B cell (primary cell): ENCODE results near the gene TLE2. TPM values are rescaled to one million over a fixed set of nuclear protein-coding genes. Genes with fewer than 3 reads are reported as not detected.
A peak's percentile ranks its signal among the peaks of the same experiment; 100 is the strongest.

Source experiments
- ATAC-seq: fragments of 200-7000 bp; cut with Tn5 transposase; one replicate; pipeline ENCODE4 v1.10.0; 2021; ENCODE audit warnings: low read depth, mild to moderate bottlenecking, moderate number of reproducible peaks, moderate library complexity
- CTCF ChIA-PET: fragments of 350-600 bp; sonication (Branson Sonifier 250); formaldehyde crosslinking; loops from one replicate; lab custom pipeline; 2021; ENCODE audit warnings: antibody characterized with exemption, inconsistent platforms; lab: Charles Lee
- POLR2A ChIA-PET: fragments of 350-600 bp; sonication (Branson Sonifier 250); formaldehyde crosslinking; loops from one replicate; lab custom pipeline; 2021; ENCODE audit warnings: antibody characterized with exemption; lab: Charles Lee
- DNase-seq: peaks from one replicate; pipeline ENCODE4 v3.0.0; 2013
- H2AFZ ChIP-seq: 2 replicates; pipeline ENCODE4 v1.6.1; 2012; ENCODE audit warnings: mild to moderate bottlenecking, low read depth, low read length; ENCODE audit not compliant: insufficient read depth, poor library complexity, severe bottlenecking
- H3K27ac ChIP-seq, 2 donors: 1 replicate in 1 of 2; 2 replicates in 1 of 2; pipeline ENCODE4 v1.5.1; 2012 to 2013; ENCODE audit warnings: low read length in 2 of 2, mild to moderate bottlenecking in 2 of 2, moderate library complexity in 1 of 2
- H3K27me3 ChIP-seq, 4 experiments: fragments of 200-600 bp in 1 of 4; sonication (generic) in 1 of 4; replicated peaks in 1 of 4; 1 replicate in 2 of 4; 2 replicates in 2 of 4; pipeline versions ENCODE4 v1.6.1 to v1.7.0; 2013 to 2016; ENCODE audit warnings: low read length in 3 of 4, mild to moderate bottlenecking in 2 of 4, mixed read lengths in 1 of 4, moderate library complexity in 1 of 4; ENCODE audit not compliant: insufficient read depth in 4 of 4, control insufficient read depth in 3 of 4; ENCODE audit errors: control extremely low read depth in 1 of 4
- H3K36me3 ChIP-seq, 2 experiments: replicated peaks in 1 of 2; 1 replicate in 1 of 2; 2 replicates in 1 of 2; pipeline versions ENCODE4 v1.6.1 to v1.7.1; 2013; ENCODE audit warnings: low read length in 1 of 2; ENCODE audit not compliant: insufficient read depth in 2 of 2, control insufficient read depth in 1 of 2; ENCODE audit errors: control extremely low read depth in 1 of 2, extremely low read depth in 1 of 2
- H3K4me1 ChIP-seq, 2 donors: fragments of 200-600 bp in 1 of 2; sonication (generic) in 1 of 2; 1 replicate in 1 of 2; 2 replicates in 1 of 2; pipeline versions ENCODE4 v1.5.1 to v1.6.1; 2013 to 2017; ENCODE audit warnings: low read length in 2 of 2; ENCODE audit not compliant: control insufficient read depth in 2 of 2, insufficient read depth in 2 of 2
- H3K4me2 ChIP-seq: replicated peaks from 2 replicates; pipeline ENCODE3; 2012; ENCODE audit warnings: mild to moderate bottlenecking, low read depth, low read length; ENCODE audit not compliant: poor library complexity, severe bottlenecking
- H3K4me3 ChIP-seq, 5 experiments: fragments of 200-600 bp in 1 of 5; sonication (generic) in 1 of 5; 1 replicate in 3 of 5; 2 replicates in 2 of 5; pipeline versions ENCODE4 v1.5.1 to v1.7.0; 2011 to 2016; ENCODE audit warnings: low read length in 4 of 5, mild to moderate bottlenecking in 4 of 5, low read depth in 2 of 5, control low read depth in 1 of 5, moderate library complexity in 1 of 5; ENCODE audit not compliant: insufficient read depth in 1 of 5; ENCODE audit errors: control extremely low read depth in 1 of 5, extremely low read depth in 1 of 5
- H3K79me2 ChIP-seq: fragments of 200-600 bp; sonication (generic); one replicate; pipeline ENCODE4 v1.6.0; 2016; ENCODE audit warnings: low read length; ENCODE audit not compliant: control insufficient read depth, insufficient read depth
- H3K9ac ChIP-seq: fragments of 200-600 bp; sonication (generic); 2 replicates; pipeline ENCODE4 v1.6.1; 2017; ENCODE audit warnings: mild to moderate bottlenecking, low read length, moderate library complexity
- H3K9me3 ChIP-seq, 3 donors: one replicate each; pipeline versions ENCODE4 v1.6.1 to v1.7.1; 2013; ENCODE audit warnings: low read length in 2 of 3; ENCODE audit not compliant: control insufficient read depth in 2 of 3, insufficient read depth in 1 of 3; ENCODE audit errors: control extremely low read depth in 1 of 3
- H4K20me1 ChIP-seq: 2 replicates; pipeline ENCODE4 v1.6.0; 2012; ENCODE audit warnings: mild to moderate bottlenecking, low read length; ENCODE audit not compliant: insufficient read depth, control insufficient read depth, poor library complexity, severe bottlenecking
- H3K27ac Mint-ChIP-seq: one replicate; pipeline ENCODE4 v1.8.0; 2021; ENCODE audit warnings: mixed read lengths
- H3K27me3 Mint-ChIP-seq: one replicate; pipeline ENCODE4 v1.8.0; 2021; ENCODE audit warnings: mixed read lengths
- H3K4me1 Mint-ChIP-seq: one replicate; pipeline ENCODE4 v1.8.0; 2021; ENCODE audit warnings: mixed read lengths
- H3K4me3 Mint-ChIP-seq: one replicate; pipeline ENCODE4 v1.8.0; 2021; ENCODE audit warnings: mixed read lengths
- H3K9me3 Mint-ChIP-seq: one replicate; pipeline ENCODE4 v1.8.0; 2022; ENCODE audit warnings: mixed read lengths; ENCODE audit not compliant: insufficient read depth
- CTCF ChIP-seq: fragments of 200-600 bp; IDR thresholded peaks from one replicate; pipeline ENCODE4 v1.8.0; 2022; ENCODE audit warnings: antibody characterized with exemption, mild to moderate bottlenecking
- EZH2 ChIP-seq: IDR thresholded peaks from 2 replicates; pipeline ENCODE4 v1.6.1; 2012; ENCODE audit warnings: borderline replicate concordance, low read depth, mild to moderate bottlenecking, moderate library complexity, low read length; ENCODE audit not compliant: insufficient read depth, poor library complexity, severe bottlenecking
- WGBS: methylation state at CpG from one replicate; pipeline ENCODE4 v1.1.5; 2013; ENCODE audit warnings: missing lambda C conversion rate; ENCODE audit not compliant: insufficient coverage; 5-methylcytosine and 5-hydroxymethylcytosine counted together
- intact Hi-C: fragments of 100-400 bp; cut with micrococcal nuclease; formaldehyde crosslinking; loops from one replicate; pipeline ENCODE4 v1.10.0; 2022
- polyA plus RNA-seq: library from polyadenylated mRNA; depleted of rRNA; stranded (reverse); fragments of >200 nt; gene quantifications from 2 replicates; pipeline ENCODE4 v1.2.3, GENCODE V29; 2012
- total RNA-seq, 2 donors: library from RNA; stranded (reverse); fragments of 120-200 nt in 1 of 2; gene quantifications; 1 replicate in 1 of 2; 2 replicates in 1 of 2; pipeline versions ENCODE4 v1.2.3 to v1.2.4, GENCODE V29; 2013 to 2022

TLE2 gene
- total and polyA plus RNA-seq, 2 donors (not counting 1 experiment from before 2014, with no cell fraction given) = 3.0 to 5.3 TPM

GRCh38 chr19:2963122-2963521 is 66.0 kb downstream of the TLE2 start:
- H2AFZ ChIP-seq = no peak overlapping the region
- intact Hi-C loops = loop anchor here (2.0 to 10.0 kb wide), 2 partner anchors 14 to 112 kb away; partner anchors contain the start of gene TLE6
- WGBS = 100% methylated on average over 2 of the region's 5 CpGs
- DNase-seq (no peak), ATAC-seq (no peak)
- no peak overlapping the region for H3K27ac ChIP-seq
- Mint-ChIP-seq H3K27ac (no peak overlapping the region), H3K4me1 (peaks cover 21% of the 10 kb centered on the region), H3K27me3 (no peaks in the 10 kb centered on the region), H3K9me3 (no peaks in the 10 kb centered on the region), H3K4me3 (no peak overlapping the region)
- H3K79me2 ChIP-seq = no peaks in the 10 kb centered on the region
- CTCF ChIA-PET = interaction anchor here (0.7 to 15.0 kb wide), 20 partner anchors 8 to 465 kb away, joined by 3 to 281 read pairs (median 4); no protein-coding TSS in a partner anchor
- H3K4me2 ChIP-seq = no peak overlapping the region
- POLR2A ChIA-PET = interaction anchor here (0.7 kb wide), 1 partner anchor 9 kb away, joined by 4 read pairs; no protein-coding TSS in a partner anchor
- no peaks in the 10 kb centered on the region for H4K20me1 ChIP-seq
- TF ChIP-seq CTCF = no peak
- TF ChIP-seq EZH2 = no peak
- H3K27me3 ChIP-seq = no peaks in the 10 kb centered on the region
- no peak overlapping the region for H3K9ac ChIP-seq
- peaks cover 0 to 28% (median 0%) of the 10 kb centered on the region in 3 donors for H3K9me3 ChIP-seq
- H3K4me3 ChIP-seq = no peak overlapping the region
- peaks cover 21 to 29% of the 10 kb centered on the region in 2 donors for H3K4me1 ChIP-seq
- H3K36me3 ChIP-seq = no peaks in the 10 kb centered on the region

- CTCF ChIA-PET = interaction anchor here (0.6 to 15.0 kb wide), 30 partner anchors 9 to 1314 kb away, joined by 3 to 281 read pairs (median 4); no protein-coding TSS in a partner anchor
Observed at GRCh38 chr19:2962018-2962670, 66.9 kb downstream of the TLE2 start.

More at GRCh38 chr19:2962018-2962670, 66.9 kb downstream of the TLE2 start:
- peak overlapping the region; percentile 2 for H3K4me3 Mint-ChIP-seq
- Histone ChIP-seq H3K4me2 (peak overlapping the region; percentile 72), H3K27me3 (no peaks in the 10 kb centered on the region), H3K36me3 (no peaks in the 10 kb centered on the region), H4K20me1 (no peaks in the 10 kb centered on the region), H3K4me3 (peak overlapping the region in 3 of 5 experiments; percentile 2 to 33 (median 9)), H3K27ac (no peak overlapping the region), H3K9ac (no peak overlapping the region), H2AFZ (peak overlapping the region; percentile 36), H3K4me1 (peaks cover 14 to 19% of the 10 kb centered on the region in 2 donors), H3K9me3 (peaks cover 0 to 23% (median 0%) of the 10 kb centered on the region in 3 donors), H3K79me2 (no peaks in the 10 kb centered on the region)
- peaks cover 14% of the 10 kb centered on the region for H3K4me1 Mint-ChIP-seq
- H3K27me3 Mint-ChIP-seq = no peaks in the 10 kb centered on the region
- peak; percentile 73 for ATAC-seq
- POLR2A ChIA-PET = interaction anchor here (0.9 kb wide), 1 partner anchor 12 kb away, joined by 3 read pairs; no protein-coding TSS in a partner anchor
- peak overlapping the region; percentile 71 for H3K27ac Mint-ChIP-seq
- intact Hi-C loops = loop anchor here (1.0 to 10.0 kb wide), 5 partner anchors 15 to 201 kb away; partner anchors contain the start of gene TLE6
- peak; percentile 91 for DNase-seq
- no peaks in the 10 kb centered on the region for H3K9me3 Mint-ChIP-seq
- TF ChIP-seq EZH2 = no peak
- peak; percentile 82 for TF ChIP-seq CTCF
- WGBS = 60% methylated on average over 2 of the region's 17 CpGs
